Measurements from ENCODE around the gene LYST. TPM values are rescaled to one million over a fixed set of nuclear protein-coding genes. Genes with fewer than 3 reads are reported as not detected.

Gene LYST
- total and polyA plus RNA-seq, 2 of the 8 experiments (the other 6 are each of a cell fraction or from before 2014, with no cell fraction given) = 0.29 to 0.58 TPM

GRCh38 chr1:235643837-235644692 is 222.6 kb downstream of the LYST start (continued):
- TF ChIP-seq CHD7 (IDR thresholded peaks at IDR 0.05; ENCODE audit: insufficient replicate concordance, low read length) (no peak), SUZ12 (IDR thresholded peaks at IDR 0.05; ENCODE audit: low read length) (no peak), SAP30 (IDR thresholded peaks at IDR 0.05; ENCODE audit: insufficient read depth, insufficient replicate concordance, low read length) (no peak), RBBP5 (IDR thresholded peaks at IDR 0.05; ENCODE audit: borderline replicate concordance, low read depth, low read length) (no peak), CBX8 (IDR thresholded peaks at IDR 0.05; ENCODE audit: borderline replicate concordance, low read depth, low read length) (no peak), RXRA (IDR thresholded peaks at IDR 0.05; ENCODE audit: insufficient read depth, low read depth, low read length) (no peak), NRF1 (IDR thresholded peaks at IDR 0.05; ENCODE audit: low read depth, low read length) (no peak), ATF3 (IDR thresholded peaks at IDR 0.05; ENCODE audit: insufficient read depth, low read depth, low read length) (no peak)

Data from H1 (cell line).